ENCODE measurements around the gene NPL. TPM values are rescaled to one million over a fixed set of nuclear protein-coding genes. Genes with fewer than 3 reads are reported as not detected.

Gene NPL
- total and polyA plus RNA-seq, 9 of the 15 experiments (the other 6 are each of a cell fraction or from before 2014, with no cell fraction given) = 9.9 to 22.3 (median 14.2) TPM

DNA sequence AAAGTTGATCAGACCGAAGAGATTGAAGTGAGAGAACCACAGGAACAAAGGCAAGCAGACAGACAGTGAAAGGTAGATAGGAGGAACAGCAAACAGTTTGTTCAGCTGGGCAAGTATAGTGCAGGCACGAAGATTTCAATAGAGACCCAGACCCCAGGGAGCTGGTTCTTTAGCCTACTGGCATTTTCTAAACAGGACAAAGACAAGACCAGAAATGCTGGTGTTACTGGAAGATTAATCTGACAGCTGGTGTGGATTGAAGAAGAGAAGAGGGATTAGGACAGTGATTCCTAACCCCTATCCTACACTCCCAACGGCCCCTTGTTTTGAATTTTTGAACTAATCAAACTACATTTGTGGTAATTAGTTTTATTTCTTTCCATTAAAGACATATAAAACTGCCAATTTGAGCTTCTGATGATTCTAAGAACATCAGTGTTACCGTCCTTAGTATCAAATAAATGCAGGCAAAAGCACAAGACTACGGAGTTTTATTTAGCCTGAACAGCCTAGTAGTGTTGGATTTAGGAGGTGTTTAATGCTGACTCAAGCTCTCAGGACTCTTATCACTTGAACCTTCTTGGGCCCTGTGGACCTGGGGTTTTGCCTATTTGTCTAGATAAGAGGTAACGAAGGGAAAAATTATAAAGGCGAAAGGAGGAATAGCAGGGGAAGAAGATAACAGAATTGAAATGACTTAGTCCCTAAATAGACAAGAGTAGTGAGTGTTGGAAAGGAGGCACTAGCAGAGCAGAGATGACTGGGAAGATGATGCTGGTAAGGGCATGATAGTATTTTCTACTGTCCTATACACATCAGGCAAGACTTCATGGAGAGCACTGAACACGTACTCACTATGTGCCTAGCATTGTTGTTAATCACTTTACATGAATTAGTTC, 2.0 kb downstream of the NPL start (continued):
- TF ChIP-seq ZNF644 (tag; IDR thresholded peaks at IDR 0.05; ENCODE audit: low read depth) = peak; percentile 90; the same call in 1 of the 2 replicates
- TF ChIP-seq, protein P1, sequence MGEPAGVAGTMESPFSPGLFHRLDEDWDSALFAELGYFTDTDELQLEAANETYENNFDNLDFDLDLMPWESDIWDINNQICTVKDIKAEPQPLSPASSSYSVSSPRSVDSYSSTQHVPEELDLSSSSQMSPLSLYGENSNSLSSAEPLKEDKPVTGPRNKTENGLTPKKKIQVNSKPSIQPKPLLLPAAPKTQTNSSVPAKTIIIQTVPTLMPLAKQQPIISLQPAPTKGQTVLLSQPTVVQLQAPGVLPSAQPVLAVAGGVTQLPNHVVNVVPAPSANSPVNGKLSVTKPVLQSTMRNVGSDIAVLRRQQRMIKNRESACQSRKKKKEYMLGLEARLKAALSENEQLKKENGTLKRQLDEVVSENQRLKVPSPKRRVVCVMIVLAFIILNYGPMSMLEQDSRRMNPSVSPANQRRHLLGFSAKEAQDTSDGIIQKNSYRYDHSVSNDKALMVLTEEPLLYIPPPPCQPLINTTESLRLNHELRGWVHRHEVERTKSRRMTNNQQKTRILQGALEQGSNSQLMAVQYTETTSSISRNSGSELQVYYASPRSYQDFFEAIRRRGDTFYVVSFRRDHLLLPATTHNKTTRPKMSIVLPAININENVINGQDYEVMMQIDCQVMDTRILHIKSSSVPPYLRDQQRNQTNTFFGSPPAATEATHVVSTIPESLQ (CRISPR knock-in tag; IDR thresholded peaks at IDR 0.05) = no peak
- no peak for TF ChIP-seq ZNF184 (CRISPR knock-in tag; IDR thresholded peaks at IDR 0.05)
- TF ChIP-seq JUNB (CRISPR knock-in tag; conservative IDR thresholded peaks at IDR 0.05) = no peak
- peak; percentile 65; the same call in 1 of the 2 replicates for TF ChIP-seq EHMT2 (IDR thresholded peaks at IDR 0.05)
- TF ChIP-seq ZNF224 (CRISPR knock-in tag; IDR thresholded peaks at IDR 0.05) = no peak
- TF ChIP-seq, protein P2, sequence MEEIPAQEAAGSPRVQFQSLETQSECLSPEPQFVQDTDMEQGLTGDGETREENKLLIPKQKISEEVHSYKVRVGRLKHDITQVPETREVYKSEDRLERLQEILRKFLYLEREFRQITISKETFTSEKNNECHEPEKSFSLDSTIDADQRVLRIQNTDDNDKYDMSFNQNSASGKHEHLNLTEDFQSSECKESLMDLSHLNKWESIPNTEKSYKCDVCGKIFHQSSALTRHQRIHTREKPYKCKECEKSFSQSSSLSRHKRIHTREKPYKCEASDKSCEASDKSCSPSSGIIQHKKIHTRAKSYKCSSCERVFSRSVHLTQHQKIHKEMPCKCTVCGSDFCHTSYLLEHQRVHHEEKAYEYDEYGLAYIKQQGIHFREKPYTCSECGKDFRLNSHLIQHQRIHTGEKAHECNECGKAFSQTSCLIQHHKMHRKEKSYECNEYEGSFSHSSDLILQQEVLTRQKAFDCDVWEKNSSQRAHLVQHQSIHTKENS (CRISPR knock-in tag; IDR thresholded peaks at IDR 0.05) = no peak
- no peak for TF ChIP-seq RHOXF2B (CRISPR knock-in tag; conservative IDR thresholded peaks at IDR 0.05)
- peak; percentile 62 for TF ChIP-seq NCOA6 (IDR thresholded peaks at IDR 0.05)
- TF ChIP-seq SP2 (IDR thresholded peaks at IDR 0.05; ENCODE audit: extremely low read depth, low read depth, low read length, poor library complexity, severe bottlenecking) = no peak
- 0 out of 2 replicates have a peak, but pooled peaks have one; percentile 41 for TF ChIP-seq ZNF239 (CRISPR knock-in tag; IDR thresholded peaks at IDR 0.05)
- no peak for TF ChIP-seq HNRNPH1 (optimal IDR thresholded peaks at IDR 0.05; ENCODE audit: low read depth, low read length)
- no peak; the same call in 1 of the 2 replicates for TF ChIP-seq ETV1 (tag; conservative IDR thresholded peaks at IDR 0.05; ENCODE audit: low read depth)
- no peak for TF ChIP-seq ZNF764 (CRISPR knock-in tag; IDR thresholded peaks at IDR 0.05; ENCODE audit: low read depth)
- TF ChIP-seq SREBF2 (CRISPR knock-in tag; IDR thresholded peaks at IDR 0.05) = no peak
- no peak for TF ChIP-seq NFE2L1 (tag; IDR thresholded peaks at IDR 0.05; ENCODE audit: borderline replicate concordance, low read depth)
- no peak for TF ChIP-seq RFX5 (IDR thresholded peaks at IDR 0.05; ENCODE audit: low read depth, low read length)
- TF ChIP-seq ZC3H8 (IDR thresholded peaks at IDR 0.05) = no peak
- TF ChIP-seq GATA2 (CRISPR knock-in tag; IDR thresholded peaks at IDR 0.05) = peak; percentile 97
- no peak for TF ChIP-seq SIN3A (IDR thresholded peaks at IDR 0.05; ENCODE audit: borderline replicate concordance in 2 of 2, control insufficient read depth in 1 of 2, low read depth in 2 of 2, low read length in 2 of 2)
- TF ChIP-seq ZBTB9 (CRISPR knock-in tag; IDR thresholded peaks at IDR 0.05) = peak; percentile 87
- TF ChIP-seq IRF2 (CRISPR knock-in tag; IDR thresholded peaks at IDR 0.05) = no peak
- 0 out of 2 replicates have a peak, but pooled peaks have one; percentile 53 for TF ChIP-seq ESRRB (CRISPR knock-in tag; IDR thresholded peaks at IDR 0.05; ENCODE audit: borderline replicate concordance)
- peak; percentile 99 for TF ChIP-seq CBFA2T2 (conservative IDR thresholded peaks at IDR 0.05)
- peak; percentile 59 to 93; a peak in 3 of 4 replicates for TF ChIP-seq HDAC1 (IDR thresholded peaks at IDR 0.05)

All from K562 (cell line).